OCI-LY7 (cell line): ENCODE results near the gene TRIP12. TPM values are rescaled to one million over a fixed set of nuclear protein-coding genes. Genes with fewer than 3 reads are reported as not detected.

Source experiments
- BruUV-seq: library from RNA; stranded (reverse); fragments of 400-500 nt; replicated peaks from 2 replicates; lab custom pipeline; 2021; lab: Mats Ljungman, UMichigan
- CTCF ChIA-PET: fragments of 300-600 bp; sonication (Branson Sonifier 250); formaldehyde crosslinking; loops from one replicate; lab custom pipeline; 2022; ENCODE audit warnings: antibody characterized with exemption; ENCODE audit not compliant: unreplicated experiment; lab: Charles Lee
- POLR2A ChIA-PET: fragments of 300-600 bp; sonication (Branson Sonifier 250); formaldehyde crosslinking; loops from one replicate; lab custom pipeline; 2022; ENCODE audit warnings: antibody characterized with exemption; lab: Charles Lee
- DNase-seq: peaks from one replicate; pipeline ENCODE4 v3.0.0-alpha.2; 2015; ENCODE audit warnings: low spot score
- H2AFZ ChIP-seq: fragments of 200-600 bp; sonication (generic), shearing (Covaris generic); 2 replicates; pipeline ENCODE4 v1.6.1; 2014; ENCODE audit warnings: mild to moderate bottlenecking, antibody characterized with exemption, low read length, moderate library complexity
- H3K27ac ChIP-seq: fragments of 200-600 bp; sonication (generic); 2 replicates; pipeline ENCODE4 v1.5.1; 2014; ENCODE audit warnings: mixed run types, low read depth, mild to moderate bottlenecking, moderate library complexity, low read length, inconsistent platforms; ENCODE audit not compliant: poor library complexity, severe bottlenecking
- H3K36me3 ChIP-seq: fragments of 200-600 bp; sonication (generic); 2 replicates; pipeline ENCODE4 v1.6.1; 2014; ENCODE audit warnings: mild to moderate bottlenecking, antibody characterized with exemption, low read length, moderate library complexity, mixed read lengths; ENCODE audit not compliant: insufficient read depth
- H3K4me1 ChIP-seq: fragments of 200-600 bp; sonication (generic); 2 replicates; pipeline ENCODE4 v1.5.1; 2014; ENCODE audit warnings: mild to moderate bottlenecking, low read length; ENCODE audit not compliant: insufficient read depth, poor library complexity, severe bottlenecking
- H3K4me2 ChIP-seq: fragments of 200-600 bp; sonication (generic); 2 replicates; pipeline ENCODE4 v1.6.1; 2014; ENCODE audit warnings: mild to moderate bottlenecking, low read length
- H3K4me3 ChIP-seq: fragments of 200-600 bp; sonication (generic); 2 replicates; pipeline ENCODE4 v1.5.1; 2014; ENCODE audit warnings: mild to moderate bottlenecking, low read depth, low read length; ENCODE audit not compliant: poor library complexity, severe bottlenecking
- H3K79me2 ChIP-seq: fragments of 200-600 bp; sonication (generic); 2 replicates; pipeline ENCODE4 v1.6.1; 2016; ENCODE audit warnings: low read depth, mild to moderate bottlenecking, low read length, moderate library complexity, mixed read lengths; ENCODE audit not compliant: insufficient read depth
- H3K9me2 ChIP-seq: fragments of 200-600 bp; sonication (generic); 2 replicates; pipeline ENCODE4 v1.6.1; 2016; ENCODE audit warnings: mild to moderate bottlenecking, low read length, mixed read lengths; ENCODE audit not compliant: insufficient read depth
- H3K9me3 ChIP-seq: fragments of 200-600 bp; sonication (generic); 2 replicates; pipeline ENCODE4 v1.6.1; 2014; ENCODE audit warnings: mild to moderate bottlenecking, mixed run types, low read length, mixed read lengths
- H4K20me1 ChIP-seq: fragments of 200-600 bp; sonication (generic); 2 replicates; pipeline ENCODE4 v1.6.1; 2014; ENCODE audit warnings: mild to moderate bottlenecking, antibody characterized with exemption, low read length, moderate library complexity, mixed read lengths; ENCODE audit not compliant: insufficient read depth
- EZH2phosphoT487 ChIP-seq: fragments of 200-600 bp; sonication (generic); IDR thresholded peaks from 2 replicates; pipeline ENCODE4 v1.6.1; 2018; ENCODE audit warnings: low read depth, borderline replicate concordance, mild to moderate bottlenecking, mixed run types, antibody characterized with exemption, low read length, moderate library complexity, mixed read lengths
- intact Hi-C: fragments of 100-400 bp; cut with micrococcal nuclease; formaldehyde crosslinking; loops from one replicate; pipeline ENCODE4 v1.10.0; 2022; ENCODE audit not compliant: unreplicated experiment
- total RNA-seq, 2 experiments: library from RNA; depleted of rRNA in 1 of 2; stranded (reverse); fragments of >200 nt in 1 of 2; shearing (Covaris generic) in 1 of 2; gene quantifications; 2 replicates each; pipeline ENCODE4 v1.2.3, GENCODE V29; 2014 to 2022
- TF ChIP-seq, protein P1 (sequence below): fragments of 200-600 bp; sonication (generic); conservative IDR thresholded peaks from 2 replicates; pipeline ENCODE4 v1.5.1; 2014; ENCODE audit warnings: mild to moderate bottlenecking, antibody characterized with exemption, low read length, moderate library complexity, mixed read lengths

Gene TRIP12
- total RNA-seq, 2 experiments from 2014 or later: 80.0 to 185 TPM

DNA sequence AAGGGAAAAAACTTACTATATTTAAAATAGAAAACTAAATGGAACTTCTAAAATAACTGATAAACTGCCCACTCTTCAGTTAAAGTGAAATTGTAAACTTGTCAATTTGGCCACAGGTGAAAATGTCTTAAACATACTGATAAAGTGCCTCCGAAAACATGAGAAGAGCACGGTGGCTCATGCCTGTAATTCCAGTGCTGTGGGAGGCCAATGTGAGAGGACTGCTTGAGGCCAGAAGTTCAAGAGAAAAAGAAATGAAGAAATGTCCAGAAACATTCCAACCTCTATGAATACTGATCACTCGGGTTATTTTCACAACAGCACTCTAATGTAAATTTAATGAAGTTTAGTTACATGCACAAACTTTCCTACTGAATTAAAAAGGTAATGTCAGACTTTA lies 144.1 kb downstream of the TRIP12 start:
- peaks cover 79% of the 10 kb centered on the region for H3K36me3 ChIP-seq
- no TSS peak for BruUV-seq

DNA sequence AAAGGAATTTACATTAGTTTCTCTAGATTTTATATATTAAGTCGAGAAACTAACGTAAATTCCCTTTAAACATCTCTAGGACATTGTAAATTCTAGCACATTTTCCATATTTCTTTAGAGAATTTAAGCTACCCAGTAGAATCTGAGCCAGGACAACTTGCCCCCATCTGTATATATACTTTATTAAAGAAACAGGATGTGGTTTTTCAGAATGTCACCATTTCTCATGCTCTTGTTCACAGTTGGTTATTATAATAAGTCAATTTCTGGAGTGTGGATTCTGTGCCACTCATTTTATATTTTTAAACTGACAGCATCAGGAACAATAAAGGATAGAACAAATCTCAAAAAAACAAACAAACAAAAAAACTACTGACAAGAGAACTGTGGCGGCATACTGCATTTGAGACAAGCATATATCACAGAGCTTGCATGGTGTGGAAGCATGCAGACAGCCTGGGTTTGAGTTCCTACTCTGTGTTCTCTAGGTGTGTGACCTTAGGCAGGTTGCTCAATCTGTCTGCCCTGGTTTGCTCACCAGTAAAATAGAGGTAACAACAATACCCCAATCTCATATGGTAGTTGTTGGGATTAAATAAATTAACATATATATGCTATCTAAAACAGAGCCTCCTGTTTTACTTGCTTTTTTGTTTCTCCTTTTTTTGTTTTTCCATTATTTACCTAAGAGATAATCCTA lies 146.0 kb downstream of the TRIP12 start:
- Histone ChIP-seq H3K9me3 (no peaks in the 10 kb centered on the region), H3K9me2 (no peaks in the 10 kb centered on the region), H3K27ac (no peak overlapping the region), H3K4me2 (no peak overlapping the region), H3K36me3 (peaks cover 93% of the 10 kb centered on the region), H4K20me1 (no peaks in the 10 kb centered on the region), H3K79me2 (no peaks in the 10 kb centered on the region), H3K4me1 (peaks cover 11% of the 10 kb centered on the region), H2AFZ (no peak overlapping the region), H3K4me3 (no peak overlapping the region)
- TF ChIP-seq EZH2phosphoT487: no peak
- TF ChIP-seq, protein P1, sequence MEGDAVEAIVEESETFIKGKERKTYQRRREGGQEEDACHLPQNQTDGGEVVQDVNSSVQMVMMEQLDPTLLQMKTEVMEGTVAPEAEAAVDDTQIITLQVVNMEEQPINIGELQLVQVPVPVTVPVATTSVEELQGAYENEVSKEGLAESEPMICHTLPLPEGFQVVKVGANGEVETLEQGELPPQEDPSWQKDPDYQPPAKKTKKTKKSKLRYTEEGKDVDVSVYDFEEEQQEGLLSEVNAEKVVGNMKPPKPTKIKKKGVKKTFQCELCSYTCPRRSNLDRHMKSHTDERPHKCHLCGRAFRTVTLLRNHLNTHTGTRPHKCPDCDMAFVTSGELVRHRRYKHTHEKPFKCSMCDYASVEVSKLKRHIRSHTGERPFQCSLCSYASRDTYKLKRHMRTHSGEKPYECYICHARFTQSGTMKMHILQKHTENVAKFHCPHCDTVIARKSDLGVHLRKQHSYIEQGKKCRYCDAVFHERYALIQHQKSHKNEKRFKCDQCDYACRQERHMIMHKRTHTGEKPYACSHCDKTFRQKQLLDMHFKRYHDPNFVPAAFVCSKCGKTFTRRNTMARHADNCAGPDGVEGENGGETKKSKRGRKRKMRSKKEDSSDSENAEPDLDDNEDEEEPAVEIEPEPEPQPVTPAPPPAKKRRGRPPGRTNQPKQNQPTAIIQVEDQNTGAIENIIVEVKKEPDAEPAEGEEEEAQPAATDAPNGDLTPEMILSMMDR: no peak
- POLR2A ChIA-PET: interaction anchor here (0.5 to 0.6 kb wide), 2 partner anchors 24 to 967 kb away, joined by 3 read pairs; no protein-coding TSS in a partner anchor
- CTCF ChIA-PET: no interaction called here
- peak; percentile 13 for DNase-seq
- intact Hi-C loops: no loop called here
- no TSS peak for BruUV-seq

More for the DNA sequence above, 144.1 kb downstream of the TRIP12 start:
- CTCF ChIA-PET: no interaction called here
- Histone ChIP-seq H3K27ac (no peak overlapping the region), H3K9me2 (no peaks in the 10 kb centered on the region), H3K4me3 (no peak overlapping the region), H3K4me1 (peaks cover 11% of the 10 kb centered on the region), H3K9me3 (no peaks in the 10 kb centered on the region), H3K79me2 (no peaks in the 10 kb centered on the region), H3K4me2 (no peak overlapping the region), H2AFZ (no peak overlapping the region), H4K20me1 (no peaks in the 10 kb centered on the region)
- TF ChIP-seq, protein P1: no peak
- no peak for TF ChIP-seq EZH2phosphoT487
- intact Hi-C loops: no loop called here
- DNase-seq: no peak
- POLR2A ChIA-PET: no interaction called here

DNA sequence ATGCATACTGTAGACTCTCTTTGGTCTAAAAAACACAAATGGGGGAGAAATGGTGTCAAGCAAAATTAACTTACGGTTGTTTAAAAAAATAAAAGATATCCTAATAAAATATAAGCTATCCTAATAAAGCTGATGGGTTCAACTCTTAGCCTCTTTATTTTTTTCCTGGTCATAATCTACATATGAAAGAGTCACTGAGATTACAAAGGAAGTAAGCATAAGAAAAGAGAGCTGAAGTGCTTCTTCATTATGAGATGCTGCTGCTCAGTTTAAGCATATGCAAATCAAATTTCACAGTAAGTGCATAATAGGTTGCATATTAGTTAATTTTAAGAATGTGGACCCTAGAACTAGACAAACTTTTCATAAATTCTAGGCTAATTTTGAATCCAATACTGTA lies 147.6 kb downstream of the TRIP12 start:
- no peak overlapping the region for H3K4me2 ChIP-seq
- H3K27ac ChIP-seq: no peak overlapping the region
- POLR2A ChIA-PET: interaction anchor here (1.2 kb wide), 1 partner anchor 62 kb away, joined by 3 read pairs; no protein-coding TSS in a partner anchor
- no peaks in the 10 kb centered on the region for H3K9me2 ChIP-seq
- CTCF ChIA-PET: no interaction called here
- no peak for DNase-seq
- H2AFZ ChIP-seq: no peak overlapping the region
- intact Hi-C loops: no loop called here
- no TSS peak for BruUV-seq
- H3K4me3 ChIP-seq: no peak overlapping the region
- no peaks in the 10 kb centered on the region for H3K79me2 ChIP-seq
- TF ChIP-seq EZH2phosphoT487: no peak
- TF ChIP-seq, protein P1: no peak
- H3K36me3 ChIP-seq: peaks cover 96% of the 10 kb centered on the region
- H3K4me1 ChIP-seq: peaks cover 11% of the 10 kb centered on the region
- no peaks in the 10 kb centered on the region for H3K9me3 ChIP-seq
- H4K20me1 ChIP-seq: no peaks in the 10 kb centered on the region
